WTC11 (cell line): Measurements from ENCODE around the gene LDLRAD3. TPM values are rescaled to one million over a fixed set of nuclear protein-coding genes. Genes with fewer than 3 reads are reported as not detected.

ENCODE experiments used
- ATAC-seq: fragments of 200-7000 bp; cut with Tn5 transposase; 2 replicates; pipeline ENCODE4 v1.10.0; 2021; ENCODE audit warnings: mild to moderate bottlenecking, moderate library complexity
- CTCF ChIA-PET: fragments of 300-600 bp; sonication (Branson Sonifier 250); formaldehyde crosslinking; loops from one replicate; lab custom pipeline; 2021; ENCODE audit warnings: antibody characterized with exemption; lab: Charles Lee
- POLR2A ChIA-PET: fragments of 350-600 bp; sonication (Branson Sonifier 250); formaldehyde crosslinking; loops from one replicate; lab custom pipeline; 2021; ENCODE audit warnings: antibody characterized with exemption; lab: Charles Lee
- DNase-seq: peaks from one replicate; pipeline ENCODE4 v3.0.0; 2021; ENCODE audit warnings: low spot score
- H3K27ac Mint-ChIP-seq: 2 replicates; pipeline ENCODE4 v1.8.0; 2021; ENCODE audit warnings: mixed read lengths
- H3K27me3 Mint-ChIP-seq: 2 replicates; pipeline ENCODE4 v1.8.0; 2021; ENCODE audit warnings: low read depth, mild to moderate bottlenecking, moderate library complexity, mixed read lengths
- H3K36me3 Mint-ChIP-seq: 2 replicates; pipeline ENCODE4 v1.8.0; 2021; ENCODE audit warnings: mixed read lengths
- H3K4me1 Mint-ChIP-seq: 2 replicates; pipeline ENCODE4 v1.8.0; 2022; ENCODE audit warnings: mixed read lengths
- H3K4me3 Mint-ChIP-seq: 2 replicates; pipeline ENCODE4 v1.8.0; 2021; ENCODE audit warnings: mild to moderate bottlenecking, moderate library complexity, mixed read lengths
- H3K9me3 Mint-ChIP-seq: 2 replicates; pipeline ENCODE4 v1.8.0; 2021; ENCODE audit warnings: mixed read lengths
- CREB1 ChIP-seq: sonication (generic); formaldehyde crosslinking; IDR thresholded peaks from 2 replicates; pipeline ENCODE4 v1.8.0; 2023; ENCODE audit warnings: mild to moderate bottlenecking, missing genetic modification reagents
- EMX1 ChIP-seq: fragments of 250-450 bp; sonication (Bioruptor Pico); IDR thresholded peaks from 2 replicates; pipeline ENCODE4 v1.8.0; 2021; ENCODE audit warnings: mild to moderate bottlenecking
- FOXJ3 ChIP-seq: sonication (generic); formaldehyde crosslinking; IDR thresholded peaks from 2 replicates; pipeline ENCODE4 v1.9.0; 2021; ENCODE audit warnings: missing genetic modification reagents, mild to moderate bottlenecking, borderline replicate concordance
- GABPB1 ChIP-seq: sonication (generic); formaldehyde crosslinking; IDR thresholded peaks from 2 replicates; pipeline ENCODE4 v1.8.1; 2023; ENCODE audit warnings: mild to moderate bottlenecking, missing genetic modification reagents
- NFYB ChIP-seq: sonication (generic); formaldehyde crosslinking; conservative IDR thresholded peaks from 2 replicates; pipeline ENCODE4 v1.8.0; 2022; ENCODE audit warnings: low read depth, missing genetic modification reagents
- RELA ChIP-seq: sonication (generic); formaldehyde crosslinking; IDR thresholded peaks from 2 replicates; pipeline ENCODE4 v1.8.1; 2022; ENCODE audit warnings: missing genetic modification reagents, mild to moderate bottlenecking, borderline replicate concordance
- RORB ChIP-seq: fragments of 250-450 bp; sonication (Bioruptor Pico); IDR thresholded peaks from 2 replicates; pipeline ENCODE4 v1.9.0; 2021; ENCODE audit warnings: mild to moderate bottlenecking
- ZNF423 ChIP-seq: fragments of 250-450 bp; sonication (Bioruptor Pico); IDR thresholded peaks from 2 replicates; pipeline ENCODE4 v2.1.2; 2022; ENCODE audit warnings: mild to moderate bottlenecking, moderate library complexity
- total RNA-seq: library from RNA; stranded (reverse); gene quantifications from 3 replicates; pipeline ENCODE4 v1.2.3, GENCODE V29; 2021
- TF ChIP-seq, protein P1 (sequence below): fragments of 250-450 bp; sonication (Bioruptor Pico); IDR thresholded peaks from 2 replicates; pipeline ENCODE4 v1.9.0; 2021; ENCODE audit warnings: mild to moderate bottlenecking, borderline replicate concordance
- TF ChIP-seq, protein P2 (sequence below): sonication (generic); formaldehyde crosslinking; IDR thresholded peaks from 2 replicates; pipeline ENCODE4 v1.8.0; 2022; ENCODE audit warnings: mild to moderate bottlenecking, missing genetic modification reagents
- TF ChIP-seq, protein P3 (sequence below): sonication (generic); formaldehyde crosslinking; conservative IDR thresholded peaks from 2 replicates; pipeline ENCODE4 v1.8.1; 2022; ENCODE audit warnings: mild to moderate bottlenecking, missing genetic modification reagents
- TF ChIP-seq, protein P4 (sequence below): sonication (generic); formaldehyde crosslinking; IDR thresholded peaks from 2 replicates; pipeline ENCODE4 v1.8.0; 2023; ENCODE audit warnings: missing genetic modification reagents
- TF ChIP-seq, protein P5 (sequence below): sonication (generic); formaldehyde crosslinking; IDR thresholded peaks from 2 replicates; pipeline ENCODE4 v1.8.0; 2023; ENCODE audit warnings: missing genetic modification reagents, mild to moderate bottlenecking, borderline replicate concordance
- TF ChIP-seq, protein P6 (sequence below): fragments of 200-600 bp; IDR thresholded peaks from 2 replicates; pipeline ENCODE4 v1.8.0; 2022; ENCODE audit warnings: antibody characterized with exemption

The LDLRAD3 gene
- total RNA-seq, 1 experiment from 2014 or later: 14.5 TPM

DNA sequence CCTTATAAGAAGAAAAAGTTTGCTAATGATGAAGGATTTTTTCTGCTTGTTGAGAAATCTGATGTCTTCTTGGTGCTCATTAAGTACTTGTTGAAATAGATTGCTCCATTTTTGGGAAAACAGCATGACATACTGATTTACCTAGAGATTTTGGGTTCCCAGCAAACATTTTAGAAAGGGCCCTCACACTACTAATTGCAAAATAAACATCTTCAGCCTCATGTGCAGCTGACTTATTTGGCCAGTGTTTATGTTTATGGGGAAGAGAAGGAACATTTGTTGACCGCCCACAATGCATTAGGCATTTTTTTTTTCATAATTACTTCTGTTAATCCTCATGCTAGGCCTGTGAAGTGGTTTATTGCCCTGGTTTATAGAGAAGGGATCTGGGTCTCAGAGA lies 40.1 kb downstream of the LDLRAD3 start (continued):
- TF ChIP-seq, protein P1, sequence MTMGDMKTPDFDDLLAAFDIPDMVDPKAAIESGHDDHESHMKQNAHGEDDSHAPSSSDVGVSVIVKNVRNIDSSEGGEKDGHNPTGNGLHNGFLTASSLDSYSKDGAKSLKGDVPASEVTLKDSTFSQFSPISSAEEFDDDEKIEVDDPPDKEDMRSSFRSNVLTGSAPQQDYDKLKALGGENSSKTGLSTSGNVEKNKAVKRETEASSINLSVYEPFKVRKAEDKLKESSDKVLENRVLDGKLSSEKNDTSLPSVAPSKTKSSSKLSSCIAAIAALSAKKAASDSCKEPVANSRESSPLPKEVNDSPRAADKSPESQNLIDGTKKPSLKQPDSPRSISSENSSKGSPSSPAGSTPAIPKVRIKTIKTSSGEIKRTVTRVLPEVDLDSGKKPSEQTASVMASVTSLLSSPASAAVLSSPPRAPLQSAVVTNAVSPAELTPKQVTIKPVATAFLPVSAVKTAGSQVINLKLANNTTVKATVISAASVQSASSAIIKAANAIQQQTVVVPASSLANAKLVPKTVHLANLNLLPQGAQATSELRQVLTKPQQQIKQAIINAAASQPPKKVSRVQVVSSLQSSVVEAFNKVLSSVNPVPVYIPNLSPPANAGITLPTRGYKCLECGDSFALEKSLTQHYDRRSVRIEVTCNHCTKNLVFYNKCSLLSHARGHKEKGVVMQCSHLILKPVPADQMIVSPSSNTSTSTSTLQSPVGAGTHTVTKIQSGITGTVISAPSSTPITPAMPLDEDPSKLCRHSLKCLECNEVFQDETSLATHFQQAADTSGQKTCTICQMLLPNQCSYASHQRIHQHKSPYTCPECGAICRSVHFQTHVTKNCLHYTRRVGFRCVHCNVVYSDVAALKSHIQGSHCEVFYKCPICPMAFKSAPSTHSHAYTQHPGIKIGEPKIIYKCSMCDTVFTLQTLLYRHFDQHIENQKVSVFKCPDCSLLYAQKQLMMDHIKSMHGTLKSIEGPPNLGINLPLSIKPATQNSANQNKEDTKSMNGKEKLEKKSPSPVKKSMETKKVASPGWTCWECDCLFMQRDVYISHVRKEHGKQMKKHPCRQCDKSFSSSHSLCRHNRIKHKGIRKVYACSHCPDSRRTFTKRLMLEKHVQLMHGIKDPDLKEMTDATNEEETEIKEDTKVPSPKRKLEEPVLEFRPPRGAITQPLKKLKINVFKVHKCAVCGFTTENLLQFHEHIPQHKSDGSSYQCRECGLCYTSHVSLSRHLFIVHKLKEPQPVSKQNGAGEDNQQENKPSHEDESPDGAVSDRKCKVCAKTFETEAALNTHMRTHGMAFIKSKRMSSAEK (CRISPR knock-in tag): no peak
- TF ChIP-seq RORB (CRISPR knock-in tag) (no peak), ZNF423 (CRISPR knock-in tag) (no peak)

DNA sequence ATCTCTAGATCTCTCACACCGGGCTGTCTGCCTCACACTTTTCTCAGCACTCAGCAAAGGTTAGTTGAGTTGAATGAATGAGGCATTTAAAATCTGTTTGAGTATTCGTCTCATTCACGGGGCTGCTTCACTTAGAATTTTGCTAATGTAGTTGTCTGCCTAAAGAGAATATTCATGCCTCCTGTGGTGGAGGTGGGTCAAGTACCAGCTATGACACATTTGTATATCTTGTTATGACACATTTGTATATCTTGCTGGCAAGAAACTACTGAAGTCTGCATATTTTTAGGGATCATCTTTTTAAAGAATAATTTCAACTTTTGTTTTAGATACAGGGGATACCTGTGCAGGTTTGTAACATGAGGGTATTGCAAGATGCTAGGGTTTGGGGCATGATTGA lies 43.1 kb downstream of the LDLRAD3 start:
- Mint-ChIP-seq H3K9me3 (peaks cover 17% of the 10 kb centered on the region), H3K4me3 (no peak overlapping the region), H3K27ac (peak overlapping the region; percentile 91), H3K36me3 (peaks cover 21% of the 10 kb centered on the region), H3K4me1 (peaks cover 34% of the 10 kb centered on the region), H3K27me3 (no peaks in the 10 kb centered on the region)
- no peak for TF ChIP-seq NFYB (CRISPR knock-in tag)
- no peak for TF ChIP-seq GABPB1 (CRISPR knock-in tag)
- TF ChIP-seq, protein P2, sequence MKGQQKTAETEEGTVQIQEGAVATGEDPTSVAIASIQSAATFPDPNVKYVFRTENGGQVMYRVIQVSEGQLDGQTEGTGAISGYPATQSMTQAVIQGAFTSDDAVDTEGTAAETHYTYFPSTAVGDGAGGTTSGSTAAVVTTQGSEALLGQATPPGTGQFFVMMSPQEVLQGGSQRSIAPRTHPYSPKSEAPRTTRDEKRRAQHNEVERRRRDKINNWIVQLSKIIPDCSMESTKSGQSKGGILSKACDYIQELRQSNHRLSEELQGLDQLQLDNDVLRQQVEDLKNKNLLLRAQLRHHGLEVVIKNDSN: no peak
- TF ChIP-seq, protein P3, sequence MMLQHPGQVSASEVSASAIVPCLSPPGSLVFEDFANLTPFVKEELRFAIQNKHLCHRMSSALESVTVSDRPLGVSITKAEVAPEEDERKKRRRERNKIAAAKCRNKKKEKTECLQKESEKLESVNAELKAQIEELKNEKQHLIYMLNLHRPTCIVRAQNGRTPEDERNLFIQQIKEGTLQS: no peak
- no peak for TF ChIP-seq ZNF423 (CRISPR knock-in tag)
- no peak for TF ChIP-seq CREB1 (CRISPR knock-in tag)
- TF ChIP-seq, protein P1 (CRISPR knock-in tag): no peak
- no peak for TF ChIP-seq EMX1
- TF ChIP-seq RELA (CRISPR knock-in tag): no peak
- TF ChIP-seq, protein P4, sequence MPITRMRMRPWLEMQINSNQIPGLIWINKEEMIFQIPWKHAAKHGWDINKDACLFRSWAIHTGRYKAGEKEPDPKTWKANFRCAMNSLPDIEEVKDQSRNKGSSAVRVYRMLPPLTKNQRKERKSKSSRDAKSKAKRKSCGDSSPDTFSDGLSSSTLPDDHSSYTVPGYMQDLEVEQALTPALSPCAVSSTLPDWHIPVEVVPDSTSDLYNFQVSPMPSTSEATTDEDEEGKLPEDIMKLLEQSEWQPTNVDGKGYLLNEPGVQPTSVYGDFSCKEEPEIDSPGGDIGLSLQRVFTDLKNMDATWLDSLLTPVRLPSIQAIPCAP (CRISPR knock-in tag): no peak
- ChIA-PET POLR2A (interaction anchor here (0.7 kb wide), 1 partner anchor 118 kb away, joined by 4 read pairs; no protein-coding TSS in a partner anchor), CTCF (no interaction called here)
- DNase-seq (no peak), ATAC-seq (no peak; the same call in 1 of the 2 replicates)

DNA sequence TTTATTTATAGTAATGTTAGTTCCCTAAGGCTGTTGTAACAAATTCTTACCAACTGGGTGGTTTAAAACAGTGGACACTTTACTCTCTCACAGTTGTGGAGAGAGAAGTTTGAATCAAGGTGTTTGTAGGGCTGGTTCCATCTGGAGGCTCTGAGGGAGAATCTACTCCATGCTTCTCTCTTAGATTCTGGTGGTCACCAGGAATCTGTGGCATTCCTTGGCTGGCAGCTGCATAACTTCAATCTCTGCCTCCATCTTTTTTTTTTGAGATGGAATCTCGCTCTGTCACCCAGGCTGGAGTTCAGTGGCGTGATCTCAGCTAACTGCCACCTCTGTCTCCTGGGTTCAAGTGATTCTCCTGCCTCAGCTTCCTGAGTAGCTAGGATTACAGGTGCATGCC lies 46.3 kb downstream of the LDLRAD3 start:
- ChIA-PET POLR2A (no interaction called here), CTCF (interaction anchor here (1.4 to 2.2 kb wide), 2 partner anchors 66 to 141 kb away, joined by 3 to 8 read pairs; no protein-coding TSS in a partner anchor)
- no peak for DNase-seq
- Mint-ChIP-seq H3K27ac (no peak overlapping the region), H3K9me3 (peaks cover 22% of the 10 kb centered on the region), H3K4me3 (no peak overlapping the region), H3K4me1 (peaks cover 47% of the 10 kb centered on the region), H3K36me3 (peaks cover 17% of the 10 kb centered on the region), H3K27me3 (no peaks in the 10 kb centered on the region)
- no peak for ATAC-seq
- TF ChIP-seq NFYB (CRISPR knock-in tag) (no peak), FOXJ3 (CRISPR knock-in tag) (no peak)
- TF ChIP-seq, protein P5, sequence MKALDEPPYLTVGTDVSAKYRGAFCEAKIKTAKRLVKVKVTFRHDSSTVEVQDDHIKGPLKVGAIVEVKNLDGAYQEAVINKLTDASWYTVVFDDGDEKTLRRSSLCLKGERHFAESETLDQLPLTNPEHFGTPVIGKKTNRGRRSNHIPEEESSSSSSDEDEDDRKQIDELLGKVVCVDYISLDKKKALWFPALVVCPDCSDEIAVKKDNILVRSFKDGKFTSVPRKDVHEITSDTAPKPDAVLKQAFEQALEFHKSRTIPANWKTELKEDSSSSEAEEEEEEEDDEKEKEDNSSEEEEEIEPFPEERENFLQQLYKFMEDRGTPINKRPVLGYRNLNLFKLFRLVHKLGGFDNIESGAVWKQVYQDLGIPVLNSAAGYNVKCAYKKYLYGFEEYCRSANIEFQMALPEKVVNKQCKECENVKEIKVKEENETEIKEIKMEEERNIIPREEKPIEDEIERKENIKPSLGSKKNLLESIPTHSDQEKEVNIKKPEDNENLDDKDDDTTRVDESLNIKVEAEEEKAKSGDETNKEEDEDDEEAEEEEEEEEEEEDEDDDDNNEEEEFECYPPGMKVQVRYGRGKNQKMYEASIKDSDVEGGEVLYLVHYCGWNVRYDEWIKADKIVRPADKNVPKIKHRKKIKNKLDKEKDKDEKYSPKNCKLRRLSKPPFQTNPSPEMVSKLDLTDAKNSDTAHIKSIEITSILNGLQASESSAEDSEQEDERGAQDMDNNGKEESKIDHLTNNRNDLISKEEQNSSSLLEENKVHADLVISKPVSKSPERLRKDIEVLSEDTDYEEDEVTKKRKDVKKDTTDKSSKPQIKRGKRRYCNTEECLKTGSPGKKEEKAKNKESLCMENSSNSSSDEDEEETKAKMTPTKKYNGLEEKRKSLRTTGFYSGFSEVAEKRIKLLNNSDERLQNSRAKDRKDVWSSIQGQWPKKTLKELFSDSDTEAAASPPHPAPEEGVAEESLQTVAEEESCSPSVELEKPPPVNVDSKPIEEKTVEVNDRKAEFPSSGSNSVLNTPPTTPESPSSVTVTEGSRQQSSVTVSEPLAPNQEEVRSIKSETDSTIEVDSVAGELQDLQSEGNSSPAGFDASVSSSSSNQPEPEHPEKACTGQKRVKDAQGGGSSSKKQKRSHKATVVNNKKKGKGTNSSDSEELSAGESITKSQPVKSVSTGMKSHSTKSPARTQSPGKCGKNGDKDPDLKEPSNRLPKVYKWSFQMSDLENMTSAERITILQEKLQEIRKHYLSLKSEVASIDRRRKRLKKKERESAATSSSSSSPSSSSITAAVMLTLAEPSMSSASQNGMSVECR: no peak
- TF ChIP-seq, protein P6, sequence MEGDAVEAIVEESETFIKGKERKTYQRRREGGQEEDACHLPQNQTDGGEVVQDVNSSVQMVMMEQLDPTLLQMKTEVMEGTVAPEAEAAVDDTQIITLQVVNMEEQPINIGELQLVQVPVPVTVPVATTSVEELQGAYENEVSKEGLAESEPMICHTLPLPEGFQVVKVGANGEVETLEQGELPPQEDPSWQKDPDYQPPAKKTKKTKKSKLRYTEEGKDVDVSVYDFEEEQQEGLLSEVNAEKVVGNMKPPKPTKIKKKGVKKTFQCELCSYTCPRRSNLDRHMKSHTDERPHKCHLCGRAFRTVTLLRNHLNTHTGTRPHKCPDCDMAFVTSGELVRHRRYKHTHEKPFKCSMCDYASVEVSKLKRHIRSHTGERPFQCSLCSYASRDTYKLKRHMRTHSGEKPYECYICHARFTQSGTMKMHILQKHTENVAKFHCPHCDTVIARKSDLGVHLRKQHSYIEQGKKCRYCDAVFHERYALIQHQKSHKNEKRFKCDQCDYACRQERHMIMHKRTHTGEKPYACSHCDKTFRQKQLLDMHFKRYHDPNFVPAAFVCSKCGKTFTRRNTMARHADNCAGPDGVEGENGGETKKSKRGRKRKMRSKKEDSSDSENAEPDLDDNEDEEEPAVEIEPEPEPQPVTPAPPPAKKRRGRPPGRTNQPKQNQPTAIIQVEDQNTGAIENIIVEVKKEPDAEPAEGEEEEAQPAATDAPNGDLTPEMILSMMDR: no peak
